Measurements from ENCODE around the gene DNAI1. TPM values are rescaled to one million over a fixed set of nuclear protein-coding genes. Genes with fewer than 3 reads are reported as not detected.

The DNAI1 gene
- total RNA-seq, 2 donors from 2014 or later: 5.6 TPM; not detected in 1

- H3K27me3 ChIP-seq (replicated peaks; ENCODE audit: insufficient read depth): no peaks in the 10 kb centered on the region
- TF ChIP-seq POLR2A (IDR thresholded peaks at IDR 0.05) (no peak), POLR2AphosphoS5 (IDR thresholded peaks at IDR 0.05) (no peak), CTCF (IDR thresholded peaks at IDR 0.05) (no peak)
- no peak for DNase-seq (ENCODE audit: low spot score)
- 60% methylated on average over 3 of the region's 3 CpGs for WGBS
- no peaks in the 10 kb centered on the region for H3K4me1 ChIP-seq (replicated peaks)
- intact Hi-C loops (cut with DNase I): no loop called here
- peaks cover 0 to 4% of the 10 kb centered on the region in 2 donors for H3K36me3 ChIP-seq
- no peak overlapping the region for H3K4me3 ChIP-seq
- H3K27ac ChIP-seq: no peak overlapping the region
- H3K9me3 ChIP-seq: no peaks in the 10 kb centered on the region
Measured at GRCh38 chr9:34417734-34418133, 40.9 kb upstream of the DNAI1 start.

GRCh38 chr9:34419716-34420504 is 38.7 kb upstream of the DNAI1 start:
- H3K27ac ChIP-seq: no peak overlapping the region
- intact Hi-C loops (cut with DNase I): no loop called here
- no peak overlapping the region for H3K4me3 ChIP-seq
- DNase-seq (ENCODE audit: low spot score): no peak
- WGBS: 80% methylated on average over 4 of the region's 4 CpGs
- no peaks in the 10 kb centered on the region for H3K27me3 ChIP-seq (replicated peaks; ENCODE audit: insufficient read depth)
- H3K36me3 ChIP-seq: peaks cover 0 to 4% of the 10 kb centered on the region in 2 donors
- no peaks in the 10 kb centered on the region for H3K4me1 ChIP-seq (replicated peaks)
- TF ChIP-seq POLR2A (IDR thresholded peaks at IDR 0.05) (no peak), POLR2AphosphoS5 (IDR thresholded peaks at IDR 0.05) (no peak), CTCF (IDR thresholded peaks at IDR 0.05) (no peak)
- H3K9me3 ChIP-seq: no peaks in the 10 kb centered on the region

- H3K27me3 ChIP-seq (replicated peaks; ENCODE audit: insufficient read depth): no peaks in the 10 kb centered on the region
- no peak for DNase-seq (ENCODE audit: low spot score)
- no peaks in the 10 kb centered on the region for H3K36me3 ChIP-seq
- H3K4me3 ChIP-seq: no peak overlapping the region
- no peak overlapping the region for H3K27ac ChIP-seq
- no peaks in the 10 kb centered on the region for H3K9me3 ChIP-seq
- WGBS: 79% methylated on average over 5 of the region's 5 CpGs
- H3K4me1 ChIP-seq (replicated peaks): peaks cover 7% of the 10 kb centered on the region
- intact Hi-C loops (cut with DNase I): no loop called here
- TF ChIP-seq POLR2A (IDR thresholded peaks at IDR 0.05) (no peak), POLR2AphosphoS5 (IDR thresholded peaks at IDR 0.05) (no peak), CTCF (IDR thresholded peaks at IDR 0.05) (no peak)
Measured at GRCh38 chr9:34426347-34427074, 32.1 kb upstream of the DNAI1 start.

GRCh38 chr9:34428325-34428958 is 30.2 kb upstream of the DNAI1 start:
- Histone ChIP-seq H3K27me3 (replicated peaks; ENCODE audit: insufficient read depth) (no peaks in the 10 kb centered on the region), H3K36me3 (no peaks in the 10 kb centered on the region), H3K4me1 (replicated peaks) (peaks cover 7% of the 10 kb centered on the region), H3K9me3 (no peaks in the 10 kb centered on the region), H3K4me3 (no peak overlapping the region), H3K27ac (no peak overlapping the region)
- no peak for DNase-seq (ENCODE audit: low spot score)
- intact Hi-C loops (cut with DNase I): no loop called here
- TF ChIP-seq POLR2A (IDR thresholded peaks at IDR 0.05): no peak
- TF ChIP-seq POLR2AphosphoS5 (IDR thresholded peaks at IDR 0.05): no peak
- TF ChIP-seq CTCF (IDR thresholded peaks at IDR 0.05): no peak
- 31% methylated on average over 2 of the region's 2 CpGs for WGBS

All from prostate gland (tissue), 2 donors.